GM10266 (cell line): ENCODE measurements around the gene GNAQ.

Experiments
- DNase-seq: peaks from one replicate; pipeline ENCODE4 v3.0.0; 2012; ENCODE audit errors: extremely low spot score
- CTCF ChIP-seq: IDR thresholded peaks from 2 replicates; pipeline ENCODE4 v1.5.1; 2012; ENCODE audit warnings: mild to moderate bottlenecking, low read depth; ENCODE audit not compliant: control insufficient read depth, insufficient read depth; ENCODE audit errors: missing control alignments

GNAQ gene

GRCh38 chr9:78026416-78026815 is 5.2 kb downstream of the GNAQ start:
- no peak for DNase-seq
- no peak for TF ChIP-seq CTCF

DNA sequence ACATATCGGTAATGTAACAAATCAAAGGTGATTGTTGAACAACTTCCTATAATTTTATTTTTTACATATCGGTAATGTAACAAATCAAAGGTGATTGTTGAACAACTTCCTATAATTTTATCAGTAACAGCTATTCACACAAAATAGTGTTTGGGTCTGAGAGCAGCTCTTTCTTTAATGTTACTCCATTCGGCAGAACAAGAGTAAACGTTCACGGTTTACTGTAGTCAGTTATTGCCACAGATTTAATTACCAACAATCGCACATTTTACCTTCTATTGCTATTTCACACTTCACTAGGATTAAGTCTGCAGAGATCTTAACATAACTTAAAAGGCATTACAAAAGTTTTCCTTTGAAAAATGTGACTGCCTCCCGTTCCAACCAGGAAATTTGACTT is 6.4 kb downstream of the GNAQ start:
- DNase-seq: no peak
- TF ChIP-seq CTCF: no peak

DNA sequence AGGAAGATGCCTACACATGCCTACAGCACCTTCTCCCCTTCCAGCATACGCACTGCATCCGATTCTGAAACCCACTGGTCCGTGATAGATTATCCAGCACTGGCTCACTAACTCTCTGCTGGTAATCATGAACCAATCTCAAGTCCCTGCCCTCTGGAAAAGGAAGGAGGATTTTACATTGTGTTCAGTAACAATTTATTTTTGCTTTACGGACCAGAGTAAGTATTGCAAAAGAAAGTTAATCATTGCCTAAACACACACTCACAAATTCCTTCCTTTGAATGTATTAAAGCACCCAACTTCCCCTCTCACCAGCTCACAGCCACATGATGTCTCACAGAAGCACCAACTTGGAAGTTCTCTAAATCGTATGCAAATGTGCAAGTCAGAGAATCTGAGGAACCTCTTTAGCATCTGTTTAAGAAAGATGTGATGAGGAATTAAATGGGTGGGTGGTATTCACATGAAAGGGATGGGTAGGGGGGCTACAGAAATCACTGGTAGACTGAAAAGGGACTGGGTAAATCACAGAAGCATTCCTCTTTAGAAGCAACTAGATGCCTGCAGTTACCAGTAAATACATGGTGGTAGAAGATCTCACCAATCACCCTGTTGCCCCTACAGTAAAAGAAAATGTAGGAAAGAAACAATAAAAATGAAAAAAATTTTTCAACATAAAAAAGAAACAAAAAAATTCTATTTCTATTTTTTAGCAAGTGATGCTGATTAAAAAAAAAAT is 8.4 kb downstream of the GNAQ start:
- DNase-seq: no peak
- no peak for TF ChIP-seq CTCF

DNA sequence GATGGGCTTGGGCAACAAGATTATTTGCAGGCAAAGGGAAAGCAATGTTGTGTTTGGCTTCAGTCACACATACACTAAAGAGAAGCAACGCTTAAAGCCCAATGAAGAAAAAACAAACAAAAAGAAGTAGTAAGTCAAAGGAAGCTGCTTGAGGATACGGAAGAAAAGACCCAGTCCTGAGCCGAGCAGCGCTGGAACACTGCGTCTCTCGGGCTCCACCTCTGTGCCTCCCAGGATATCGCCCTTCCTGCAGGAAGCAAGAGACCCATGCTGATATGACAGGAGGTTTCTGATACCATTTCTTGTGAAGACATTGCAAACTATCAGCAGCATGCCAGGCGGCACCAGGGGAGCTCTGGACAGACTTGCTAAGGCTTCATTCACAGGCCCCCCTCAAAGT is 9.9 kb downstream of the GNAQ start:
- no peak for TF ChIP-seq CTCF
- DNase-seq: no peak

GRCh38 chr9:78017190-78017693 is 14.4 kb downstream of the GNAQ start:
- no peak for DNase-seq
- no peak for TF ChIP-seq CTCF

- no peak for DNase-seq
- no peak for TF ChIP-seq CTCF
Observed at GRCh38 chr9:78015241-78015640, 16.4 kb downstream of the GNAQ start.

DNA sequence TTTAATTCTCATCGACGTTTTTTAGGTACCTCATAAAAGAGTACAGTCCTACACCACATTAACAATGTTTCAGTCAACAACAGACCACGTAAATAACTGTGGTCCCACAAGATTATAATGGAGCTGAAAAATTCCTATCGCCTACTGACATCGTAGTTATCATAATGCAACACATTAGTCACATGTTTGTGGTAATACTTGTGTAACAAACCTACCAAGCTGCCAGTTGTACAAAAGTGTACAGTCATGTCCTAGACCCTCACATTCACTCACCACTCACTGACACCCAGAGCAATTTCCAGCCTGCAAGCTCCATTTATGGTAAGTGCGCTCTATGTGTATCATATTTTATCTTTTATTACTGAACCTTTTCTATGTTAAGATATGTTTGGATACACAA is 16.8 kb downstream of the GNAQ start:
- no peak for DNase-seq
- TF ChIP-seq CTCF: no peak
